Measurements from ENCODE around the gene MAPKAP1.

Gene MAPKAP1

DNA sequence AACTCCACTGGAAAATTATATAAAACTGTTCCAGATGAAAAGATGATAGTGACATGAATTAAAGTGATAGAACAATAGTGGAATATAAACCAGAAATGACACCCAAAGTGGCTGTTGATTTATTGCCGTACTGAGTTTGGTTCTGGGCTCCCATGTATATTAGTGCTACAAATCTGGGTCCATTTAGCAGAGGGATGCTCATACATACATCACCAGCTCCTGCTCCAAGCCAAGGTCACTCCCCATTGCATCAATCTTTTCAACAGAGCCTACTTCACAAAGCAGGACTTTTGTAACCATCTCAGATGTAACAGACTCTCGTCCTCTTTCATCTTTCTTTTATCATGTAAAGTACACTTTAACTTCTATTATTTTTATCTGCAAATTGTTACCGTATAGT, 236.8 kb downstream of the MAPKAP1 start:
- no peak for FAIRE-seq
- no peak for DNase-seq (ENCODE audit: insufficient read length, low spot score)

DNA sequence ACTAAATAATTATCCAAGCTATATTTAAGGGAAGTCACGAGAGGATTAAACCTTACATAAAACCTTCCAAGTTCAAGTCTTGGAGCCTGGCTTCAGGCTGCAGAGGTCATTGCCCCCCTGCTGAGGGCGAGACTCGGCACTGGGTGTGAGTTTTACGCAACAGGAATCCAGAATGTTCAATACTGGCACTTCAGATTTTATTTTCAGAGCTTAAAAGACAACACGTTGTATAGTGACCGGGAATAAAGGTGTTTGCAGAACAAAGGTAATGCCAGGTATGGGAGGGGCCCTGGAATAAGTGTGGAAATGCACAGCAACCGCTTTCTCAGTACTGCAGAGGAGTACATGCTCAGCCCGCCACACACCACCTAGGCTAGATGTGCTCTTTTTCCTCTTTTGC, 238.4 kb downstream of the MAPKAP1 start:
- FAIRE-seq, result no peak
- DNase-seq (ENCODE audit: insufficient read length, low spot score), result no peak

DNA sequence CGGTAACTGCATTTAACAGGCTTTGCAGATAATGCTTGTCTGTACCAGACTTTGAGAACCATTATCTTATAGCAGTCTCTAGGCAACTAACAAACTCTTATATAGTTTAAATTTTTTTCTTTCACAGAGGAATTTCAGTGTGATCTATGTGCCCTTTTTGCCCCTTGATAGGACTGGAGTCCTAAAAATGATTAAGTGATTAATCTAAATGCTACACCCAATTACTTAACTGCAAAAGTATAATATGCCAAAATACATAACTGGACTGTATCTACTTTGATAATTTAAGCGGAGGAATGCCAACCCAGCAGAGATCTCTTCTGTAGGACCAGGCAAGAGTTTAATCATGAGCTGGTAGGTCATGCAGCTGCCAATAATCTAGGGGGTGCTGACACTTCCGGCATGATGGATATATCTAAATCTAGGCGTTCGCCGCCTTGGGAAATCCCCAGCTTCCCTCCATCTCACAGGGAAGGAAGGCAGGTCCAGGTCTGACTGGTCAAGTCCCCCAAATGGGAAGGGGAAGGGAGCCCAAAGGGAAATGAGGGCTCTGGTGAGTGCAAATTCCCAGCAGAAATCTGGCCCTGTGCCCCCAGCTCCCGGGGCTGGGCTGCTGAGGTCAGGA, 239.8 kb downstream of the MAPKAP1 start:
- FAIRE-seq (no peak), DNase-seq (ENCODE audit: insufficient read length, low spot score) (no peak)

DNA sequence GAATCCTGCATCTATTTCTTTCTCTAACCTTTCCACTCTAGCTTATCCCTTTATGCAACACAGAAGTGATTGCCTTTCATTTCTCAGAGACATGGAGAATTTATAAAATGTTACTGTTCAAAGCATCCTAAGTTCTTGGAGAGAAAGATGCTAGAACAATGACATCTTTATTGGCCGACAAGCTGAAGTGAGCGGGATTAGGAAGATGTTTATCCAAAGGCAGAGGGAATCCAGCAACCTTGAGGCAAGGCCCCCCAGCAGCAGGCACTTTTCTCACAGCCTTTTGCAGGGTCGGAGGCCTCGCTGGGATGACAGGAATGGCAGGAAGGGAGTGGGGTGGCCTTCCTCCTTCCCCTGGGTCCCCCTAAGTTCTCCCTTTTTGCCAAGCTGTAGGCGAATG, 240.6 kb downstream of the MAPKAP1 start:
- FAIRE-seq (no peak), DNase-seq (ENCODE audit: insufficient read length, low spot score) (no peak)

DNA sequence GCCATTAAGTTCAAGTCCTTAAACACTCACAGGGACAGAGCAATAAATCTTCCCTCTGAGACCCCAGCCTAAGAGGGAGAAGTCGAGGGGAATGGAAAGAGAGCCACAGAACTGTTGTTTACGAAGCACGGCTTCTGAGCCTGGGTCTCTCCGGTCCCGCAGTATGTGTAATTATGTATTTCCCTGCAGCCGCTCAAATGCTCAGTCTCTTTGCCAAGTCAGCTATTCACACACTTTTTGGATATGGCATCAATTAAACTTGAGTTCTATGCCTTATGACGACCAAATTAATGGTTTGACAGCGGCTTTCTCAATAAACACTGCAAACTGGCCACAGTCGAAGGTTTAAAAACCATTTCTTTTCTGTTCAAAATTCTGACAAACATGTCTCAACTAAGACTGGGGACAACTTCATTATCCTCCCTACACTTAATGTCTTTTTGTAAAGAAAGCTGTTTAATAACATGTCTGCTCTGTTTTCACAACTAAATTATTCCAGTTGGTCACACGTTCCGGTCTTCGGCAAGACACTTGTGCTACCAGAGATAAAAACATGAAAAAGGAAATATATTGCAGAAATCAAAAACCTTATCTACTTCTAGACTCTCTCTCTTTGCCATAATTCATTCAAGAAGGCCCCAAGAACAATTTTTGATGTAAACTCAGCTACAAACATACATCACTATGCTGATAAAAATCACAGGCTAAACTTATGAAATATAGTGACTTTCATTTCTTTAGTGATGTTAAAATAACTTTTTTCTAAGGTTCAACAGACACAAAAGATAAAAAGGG, 242.2 kb downstream of the MAPKAP1 start:
- FAIRE-seq (no peak), DNase-seq (ENCODE audit: insufficient read length, low spot score) (no peak)

DNA sequence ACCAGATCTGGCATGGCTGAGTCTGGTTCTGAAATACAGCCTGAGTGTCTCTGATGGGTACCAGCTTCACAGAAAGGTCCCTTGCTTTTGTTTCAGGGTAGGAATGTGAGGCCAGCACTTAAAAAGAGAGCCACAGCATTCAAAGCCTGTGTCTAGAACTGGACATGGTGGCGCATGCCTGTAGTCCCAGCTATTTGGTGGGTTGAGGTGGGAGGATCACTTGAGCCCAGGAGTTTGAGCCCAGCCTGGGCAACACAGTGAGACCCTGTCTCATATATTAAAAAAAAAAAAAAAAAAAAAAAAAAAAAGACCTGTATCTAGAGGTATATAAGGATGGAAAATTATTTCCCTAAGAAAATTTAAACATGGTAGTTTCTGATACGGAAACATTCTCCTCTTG, 243.1 kb downstream of the MAPKAP1 start:
- FAIRE-seq (no peak), DNase-seq (ENCODE audit: insufficient read length, low spot score) (no peak)

DNA sequence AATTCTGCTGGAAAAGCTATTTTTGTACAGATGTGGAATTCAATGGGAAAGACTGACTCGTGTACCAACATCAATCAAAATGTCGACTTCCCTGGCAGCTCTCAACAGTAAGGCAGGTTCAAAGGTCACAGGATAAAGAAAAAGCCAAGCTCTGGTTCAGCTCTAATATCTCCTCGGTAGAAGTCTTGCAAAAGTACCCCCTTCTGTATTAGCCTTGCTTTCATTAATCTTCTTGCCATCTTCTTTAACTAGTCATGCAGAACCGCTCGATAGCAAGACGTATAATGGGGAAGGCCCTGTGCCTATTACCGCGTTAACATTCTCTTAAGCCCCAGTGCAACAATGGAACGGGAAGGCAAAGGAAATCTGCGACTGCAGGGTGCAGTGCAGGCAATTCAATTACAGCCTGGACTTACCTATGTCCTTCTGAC, 244.1 kb downstream of the MAPKAP1 start:
- no peak for DNase-seq (ENCODE audit: insufficient read length, low spot score)
- FAIRE-seq, result no peak

DNA sequence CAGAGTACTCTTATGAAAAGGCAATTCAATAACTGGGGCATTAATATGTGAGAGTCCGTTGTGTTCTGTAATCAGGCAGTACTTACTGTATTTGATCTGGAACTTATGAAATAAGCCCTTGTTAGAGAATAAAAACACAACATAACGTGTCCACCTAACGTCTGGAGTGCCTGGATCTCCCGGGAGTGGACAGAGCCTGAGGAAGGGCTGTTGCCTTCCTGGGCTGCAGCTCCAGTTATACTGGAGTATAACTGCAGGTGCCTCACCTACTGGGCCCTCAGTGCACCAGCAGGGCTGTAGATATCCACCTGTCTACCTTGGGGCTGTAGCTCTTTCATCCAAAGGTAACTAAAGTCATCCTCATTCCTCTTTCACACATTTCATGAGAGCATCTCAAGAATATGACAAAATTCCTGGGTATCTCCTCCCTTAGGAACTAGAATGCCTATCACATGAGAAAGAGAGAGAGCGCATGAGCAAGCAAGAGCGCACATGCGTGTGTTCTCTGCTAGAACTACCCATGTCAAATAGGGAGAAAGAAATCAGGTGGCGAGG, 245.3 kb downstream of the MAPKAP1 start:
- DNase-seq (ENCODE audit: insufficient read length, low spot score) (no peak), FAIRE-seq (no peak)

DNA sequence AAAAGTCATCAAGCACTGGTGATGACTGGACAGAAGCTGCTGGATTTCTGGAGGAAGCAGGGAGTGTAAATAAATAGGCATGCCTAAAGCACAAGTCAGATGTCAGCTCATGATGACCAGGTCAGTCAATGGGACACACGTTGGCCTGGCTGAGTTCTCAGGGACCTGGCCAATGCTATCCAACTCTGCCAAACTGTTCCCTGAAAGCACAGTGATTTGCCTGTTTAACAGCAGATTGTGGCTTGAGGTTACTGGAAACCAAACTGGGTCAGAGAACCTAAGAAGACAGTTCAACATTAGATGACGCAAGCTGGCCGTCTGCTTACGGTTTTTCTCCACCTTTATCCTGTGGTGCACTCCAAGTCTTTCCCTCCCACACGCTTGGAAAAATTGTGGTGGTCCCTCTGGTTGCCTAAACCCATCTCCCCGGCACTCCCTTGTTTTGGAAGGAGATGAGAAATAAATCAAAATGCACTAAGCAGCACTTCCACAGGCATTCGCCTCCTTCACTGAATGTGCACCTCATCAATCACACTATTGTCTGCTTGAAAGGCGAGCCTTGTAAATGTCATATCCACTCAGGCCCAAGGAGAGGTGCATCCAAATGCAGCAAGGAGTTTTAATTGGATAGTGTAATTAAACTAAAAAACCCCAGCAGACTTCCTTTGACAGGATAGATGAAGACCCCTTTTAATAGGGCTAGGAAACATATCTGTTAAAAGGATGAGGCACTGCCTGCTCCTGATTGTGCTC, 245.9 kb downstream of the MAPKAP1 start:
- DNase-seq (ENCODE audit: insufficient read length, low spot score), result no peak
- no peak for FAIRE-seq

DNA sequence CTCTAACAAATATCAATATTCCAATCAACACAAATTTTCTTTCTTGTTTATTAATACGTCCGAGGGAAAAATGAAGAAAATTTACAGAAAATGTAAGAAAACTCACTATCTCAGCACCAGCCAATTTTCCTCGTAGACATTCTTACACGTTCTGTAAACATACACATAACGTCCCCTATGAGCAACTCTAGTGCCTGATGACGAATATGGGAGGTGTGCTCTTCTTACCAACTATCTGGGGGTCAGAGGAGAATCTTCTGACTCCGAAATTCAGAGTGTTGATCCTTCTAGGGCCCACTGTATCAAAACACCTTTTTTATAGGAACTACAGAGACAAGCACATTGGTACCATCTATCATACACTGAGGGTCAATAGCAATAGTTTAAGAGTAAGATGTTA, 246.7 kb downstream of the MAPKAP1 start:
- no peak for DNase-seq (ENCODE audit: insufficient read length, low spot score)
- no peak for FAIRE-seq

DNA sequence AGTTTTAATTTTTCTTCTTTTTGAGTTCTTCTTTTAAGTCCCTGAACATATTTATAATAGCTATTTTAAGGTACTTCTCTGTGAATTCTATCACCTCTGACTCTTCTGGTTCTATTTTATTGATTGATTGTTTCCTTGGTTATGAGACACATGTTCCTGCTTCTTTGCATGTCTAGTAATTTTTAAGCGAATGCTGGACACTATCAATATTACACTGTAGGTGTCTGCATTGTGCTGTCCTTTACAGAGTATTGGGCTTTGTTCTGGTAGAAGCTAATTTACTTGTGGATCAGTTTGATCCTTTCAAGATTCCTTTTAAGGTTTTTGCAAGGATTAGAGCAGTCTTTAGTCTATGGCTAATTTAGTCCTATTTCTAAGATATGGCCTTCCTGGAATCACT, 249.7 kb downstream of the MAPKAP1 start:
- FAIRE-seq (no peak), DNase-seq (ENCODE audit: insufficient read length, low spot score) (no peak)

DNA sequence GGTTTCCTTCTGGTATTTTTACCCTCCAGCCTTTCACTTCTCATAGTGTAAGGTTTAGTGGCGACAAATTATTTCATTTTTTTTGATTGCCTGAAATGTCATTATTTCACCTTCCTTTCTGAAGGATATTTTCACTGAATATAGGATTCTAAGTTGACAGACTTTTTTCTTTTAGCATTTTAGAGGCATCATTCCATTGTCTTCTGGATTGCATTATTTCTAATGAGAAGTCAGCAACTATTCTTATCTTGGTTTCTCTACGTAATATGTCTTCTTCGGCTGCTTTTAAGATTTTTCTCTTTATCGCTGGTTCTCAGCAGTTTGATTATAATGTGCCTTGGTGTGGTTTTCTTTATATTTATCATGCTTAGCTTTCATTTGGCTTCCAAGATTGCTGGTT, 251.1 kb downstream of the MAPKAP1 start:
- no peak for FAIRE-seq
- no peak for DNase-seq (ENCODE audit: insufficient read length, low spot score)

DNA sequence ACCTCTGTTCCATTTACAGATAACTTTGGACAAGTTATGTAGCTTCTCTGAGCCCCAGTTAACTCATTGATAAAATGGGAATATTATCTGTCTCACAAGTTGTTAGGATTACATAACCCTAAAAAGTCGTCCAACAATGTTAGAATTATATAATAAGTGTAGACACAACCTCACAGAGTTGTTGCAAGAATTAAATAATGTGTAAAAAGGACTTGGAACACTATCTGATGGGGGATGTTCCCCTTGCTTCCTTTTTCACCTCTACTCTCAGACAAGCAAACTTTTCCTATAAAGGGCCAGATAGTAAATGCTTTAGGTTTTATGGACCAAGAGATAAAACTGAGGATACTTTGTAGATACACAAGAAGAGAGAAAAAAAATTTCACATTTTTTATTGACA, 251.9 kb downstream of the MAPKAP1 start:
- no peak for FAIRE-seq
- no peak for DNase-seq (ENCODE audit: insufficient read length, low spot score)

DNA sequence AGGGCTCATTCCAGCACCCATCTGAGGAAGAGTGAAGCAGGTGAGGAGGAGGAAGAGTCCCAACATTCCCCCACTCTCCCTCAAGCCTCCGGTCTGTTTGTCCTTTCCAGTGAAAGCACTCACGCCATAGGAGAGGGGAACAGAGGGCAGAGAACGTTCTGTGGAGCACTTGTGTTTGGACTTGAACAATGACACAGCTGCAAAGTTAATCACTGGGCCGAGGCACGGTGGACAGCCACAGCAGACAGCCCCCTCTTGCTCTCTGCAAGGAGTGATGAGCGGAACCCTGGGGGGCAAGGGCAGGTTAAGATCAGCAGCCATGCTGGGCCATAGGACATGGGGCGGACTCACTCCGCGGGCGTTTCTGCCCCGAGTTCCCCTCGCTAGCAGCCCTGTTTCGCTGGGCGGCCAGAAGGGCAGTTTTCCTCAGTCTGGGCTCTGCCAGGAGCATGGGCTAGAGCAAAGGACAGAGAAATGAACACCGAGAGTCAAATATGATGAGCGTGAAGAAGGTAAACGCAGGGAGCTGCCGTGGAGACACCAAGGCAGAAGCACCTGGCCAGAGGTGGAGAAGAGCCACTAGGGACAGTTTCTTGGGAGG, 259.7 kb downstream of the MAPKAP1 start:
- FAIRE-seq (no peak), DNase-seq (ENCODE audit: insufficient read length, low spot score) (no peak)

DNA sequence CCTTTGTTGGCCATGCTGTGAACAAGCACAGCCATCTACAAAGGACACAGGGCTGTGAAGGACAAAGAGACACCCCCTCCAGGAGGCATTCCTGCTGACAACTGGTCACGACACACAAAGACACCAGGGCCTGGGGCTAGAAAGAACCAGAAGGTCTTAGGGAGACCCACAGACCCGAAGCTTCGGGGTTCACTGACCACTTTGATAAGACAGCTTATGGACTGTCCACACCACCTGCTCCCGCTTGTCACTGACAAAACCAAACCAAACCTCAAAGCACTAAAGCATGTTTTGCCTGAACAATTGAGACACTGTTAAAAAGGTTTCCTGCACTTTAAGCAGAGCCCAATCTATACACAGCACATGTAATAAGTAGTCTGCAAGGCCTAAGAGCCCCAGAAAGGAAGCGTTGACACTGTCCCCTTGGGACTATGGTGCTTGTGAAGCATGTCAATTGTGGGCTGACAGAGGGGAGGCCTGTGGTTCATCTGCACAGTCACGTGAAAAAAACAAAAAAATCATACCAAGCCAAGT, 260.4 kb downstream of the MAPKAP1 start:
- DNase-seq (ENCODE audit: insufficient read length, low spot score), result no peak
- FAIRE-seq, result no peak

DNA sequence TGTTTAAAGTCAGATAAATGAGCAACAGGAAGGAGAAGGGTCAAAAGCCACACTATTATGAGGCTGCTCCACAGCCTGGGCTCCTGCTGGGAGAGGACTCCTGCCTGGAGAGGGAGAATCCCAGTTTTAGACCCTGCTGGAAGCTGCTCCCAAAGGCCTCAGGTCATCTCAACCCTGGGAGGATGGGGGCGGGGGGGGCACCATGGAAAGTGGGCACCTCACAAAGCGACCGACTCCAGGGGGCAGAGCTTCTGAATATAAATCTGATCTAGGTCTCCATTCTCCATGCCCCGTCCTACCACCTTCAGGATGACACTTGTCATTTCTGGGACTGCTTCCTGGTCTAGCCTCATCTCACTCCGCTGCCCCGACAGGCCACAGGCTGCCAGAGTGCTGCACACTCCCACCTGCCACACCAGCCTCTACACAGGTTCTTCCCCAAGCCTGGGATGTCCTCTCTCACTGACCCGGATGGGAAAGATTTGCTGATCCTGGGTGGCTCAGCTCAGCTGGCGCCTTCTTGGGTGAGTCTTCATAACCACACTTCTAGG, 262.0 kb downstream of the MAPKAP1 start:
- FAIRE-seq (no peak), DNase-seq (ENCODE audit: insufficient read length, low spot score) (no peak)

DNA sequence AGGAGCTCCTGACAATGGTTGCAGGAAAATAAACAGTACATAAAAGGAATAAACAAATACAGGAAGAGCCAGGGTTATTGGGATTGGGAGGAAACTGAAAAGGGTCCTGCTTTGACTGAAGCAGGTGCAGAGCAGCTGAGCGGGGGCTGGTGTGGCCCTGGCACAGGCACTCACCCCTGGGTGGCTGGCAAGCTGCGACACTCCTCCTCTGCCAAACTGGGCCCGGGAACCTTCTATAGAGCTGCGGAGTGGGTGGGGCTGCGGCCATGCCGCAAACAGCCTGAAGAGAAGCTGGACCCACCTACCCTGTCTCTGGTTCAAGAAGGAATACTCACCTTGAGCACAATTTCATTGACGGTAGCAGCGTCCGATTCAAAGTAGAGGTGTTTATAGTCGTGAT, 262.8 kb downstream of the MAPKAP1 start:
- FAIRE-seq (no peak), DNase-seq (ENCODE audit: insufficient read length, low spot score) (no peak)

DNA sequence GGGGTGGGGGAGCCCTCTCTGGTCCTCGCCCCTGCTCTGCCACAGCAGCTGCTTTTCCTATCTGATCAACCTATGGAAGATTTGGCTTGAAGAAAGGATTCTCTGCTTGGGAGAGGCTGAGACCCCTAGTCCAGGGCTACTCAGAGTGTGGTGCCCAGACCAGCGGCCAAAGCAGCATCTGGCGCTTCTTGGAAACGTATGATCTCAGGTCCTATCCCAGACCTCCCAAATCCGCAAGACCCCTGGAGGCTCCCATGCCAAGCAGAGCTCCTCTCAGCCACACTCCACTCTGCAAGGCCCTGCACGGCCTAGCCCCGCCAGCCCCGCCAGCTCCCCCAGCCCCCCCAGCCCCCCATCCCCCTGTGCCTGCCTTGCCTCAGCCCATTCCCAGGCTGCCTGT, 263.6 kb downstream of the MAPKAP1 start:
- no peak for FAIRE-seq
- no peak for DNase-seq (ENCODE audit: insufficient read length, low spot score)

DNA sequence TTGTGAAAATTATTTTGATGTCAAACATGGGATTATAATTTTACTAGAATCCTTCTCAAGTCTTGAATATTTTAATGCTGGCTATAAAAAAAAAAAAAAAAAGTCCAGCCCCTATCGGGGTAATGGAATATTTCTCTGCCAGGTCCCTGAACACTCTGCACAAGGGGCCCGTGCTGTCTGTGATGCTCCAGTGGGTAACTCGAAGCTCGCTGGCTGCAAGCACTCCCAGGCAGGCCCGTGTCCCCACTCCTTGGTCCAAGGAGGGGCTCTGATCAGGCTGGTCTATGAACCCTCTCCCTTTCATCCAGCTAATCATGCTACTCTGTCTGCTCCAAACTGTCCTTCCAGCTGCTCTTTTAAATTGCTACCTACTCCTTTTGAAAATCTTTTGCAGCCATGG, 264.6 kb downstream of the MAPKAP1 start:
- DNase-seq (ENCODE audit: insufficient read length, low spot score) (no peak), FAIRE-seq (no peak)

DNA sequence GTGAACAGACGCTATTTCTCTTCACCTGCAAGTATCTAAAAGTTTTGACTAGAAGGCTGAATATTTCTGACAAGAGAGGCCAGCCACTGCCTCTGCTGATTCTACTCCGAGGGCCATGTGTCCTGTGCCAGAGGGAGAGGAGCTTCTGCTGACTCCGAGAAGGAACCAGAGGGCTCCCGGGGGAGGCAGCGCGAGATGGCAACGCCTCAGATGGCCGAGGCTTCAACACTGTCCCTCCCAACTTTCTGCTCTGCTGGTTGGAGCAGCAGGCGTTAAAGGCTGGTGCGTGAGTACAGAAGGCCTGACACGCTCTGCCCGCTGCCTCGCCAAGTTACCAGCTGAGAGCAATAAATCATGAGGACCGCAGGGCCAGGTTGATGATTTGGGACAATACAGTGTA, 266.6 kb downstream of the MAPKAP1 start:
- no peak for DNase-seq (ENCODE audit: insufficient read length, low spot score)
- no peak for FAIRE-seq

Measured in HTR-8/SVneo (cell line).